Fibroblast of villous mesenchyme (primary cell): ENCODE data around the gene LRFN2. TPM values are rescaled to one million over a fixed set of nuclear protein-coding genes. Genes with fewer than 3 reads are reported as not detected.

Experiments
- DNase-seq: peaks from one replicate; pipeline ENCODE4 v3.0.0-alpha.2; 2010; ENCODE audit warnings: low read depth
- H3K4me3 ChIP-seq: 2 replicates; pipeline ENCODE4 v1.5.1; 2011; ENCODE audit warnings: low read depth, mild to moderate bottlenecking, low read length
- CTCF ChIP-seq: IDR thresholded peaks from 2 replicates; pipeline ENCODE4 v1.5.1; 2012; ENCODE audit warnings: low read depth, mild to moderate bottlenecking, low read length; ENCODE audit not compliant: insufficient read depth
- total RNA-seq: library from RNA; depleted of rRNA; stranded (reverse); fragments of >200 nt; gene quantifications from 2 replicates; pipeline ENCODE4 v1.2.3, GENCODE V29; 2012

LRFN2 gene
- total RNA-seq, 1 donor, result not detected

GRCh38 chr6:40542175-40542764 lies 44.9 kb downstream of the LRFN2 start:
- TF ChIP-seq CTCF, result no peak
- DNase-seq, result no peak

DNA sequence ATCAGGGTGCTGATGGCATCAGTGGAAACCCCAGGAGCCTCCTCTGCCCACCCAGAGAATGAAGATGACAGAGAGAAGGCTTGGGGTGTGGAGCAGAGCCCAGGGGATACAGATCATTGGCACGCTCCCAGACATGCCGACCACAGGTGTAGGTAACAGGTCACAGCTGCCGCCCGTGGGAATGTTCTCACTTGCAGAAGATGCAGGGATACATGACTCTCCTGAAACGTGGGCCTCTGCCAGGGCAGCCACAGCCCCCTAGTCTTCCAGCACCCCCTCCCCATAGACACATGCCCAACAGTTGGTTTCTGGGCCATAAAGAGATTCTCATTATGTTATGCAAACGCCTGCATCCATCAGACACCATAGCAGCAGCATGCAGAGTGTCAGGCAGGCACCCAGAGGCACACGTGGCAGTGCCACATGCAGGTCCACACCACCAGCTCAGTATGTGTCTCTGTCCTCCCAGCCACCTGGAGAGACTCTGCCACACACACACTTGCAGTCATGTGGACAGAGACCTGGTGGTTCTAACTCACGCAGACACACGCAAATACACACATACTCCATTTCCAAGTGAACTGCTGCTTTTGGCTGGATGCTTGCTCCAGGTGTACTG lies 45.5 kb downstream of the LRFN2 start:
- no peak overlapping the region for H3K4me3 ChIP-seq
- no peak for DNase-seq
- no peak for TF ChIP-seq CTCF

More at GRCh38 chr6:40542175-40542764, 44.9 kb downstream of the LRFN2 start:
- no peak overlapping the region for H3K4me3 ChIP-seq

DNA sequence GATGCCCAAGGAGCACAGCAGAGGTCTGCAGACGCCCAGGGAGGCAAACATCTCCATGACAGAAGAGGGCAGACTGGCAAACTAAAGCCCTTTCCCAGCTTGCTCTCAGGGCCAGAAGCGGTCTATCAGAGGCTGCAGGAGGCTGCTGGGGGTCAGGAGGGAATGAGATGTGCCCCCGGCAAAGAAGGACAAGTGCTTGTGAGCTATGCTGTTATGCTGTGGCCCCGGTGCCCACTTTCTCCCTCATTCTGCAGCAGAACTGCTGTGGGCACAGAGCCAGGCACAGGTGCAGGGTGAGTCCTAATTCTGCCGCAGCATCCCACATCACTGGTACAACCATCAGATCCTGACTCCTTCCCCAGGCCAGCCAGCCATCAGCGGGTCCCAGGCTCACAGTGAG lies 46.4 kb downstream of the LRFN2 start:
- TF ChIP-seq CTCF, result no peak
- no peak overlapping the region for H3K4me3 ChIP-seq
- DNase-seq, result no peak

DNA sequence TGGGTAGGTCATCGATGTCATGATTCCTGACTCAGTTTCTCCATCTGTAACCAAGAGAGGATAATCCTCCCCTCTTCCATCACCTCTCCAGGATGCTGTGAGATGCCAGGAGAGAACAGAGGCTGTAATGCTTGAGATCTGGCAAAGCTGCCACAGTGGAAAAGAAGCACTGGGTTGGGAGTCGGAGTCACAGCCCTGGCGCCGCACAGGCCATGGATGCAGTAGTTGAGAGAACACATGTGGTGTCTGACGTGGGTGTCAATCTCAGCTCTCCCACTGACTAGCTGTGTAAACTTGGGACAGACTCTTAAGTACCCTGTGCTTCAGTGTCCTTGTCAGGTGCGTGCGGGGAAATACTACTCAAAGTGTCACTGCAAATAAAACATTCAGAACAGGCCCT lies 47.3 kb downstream of the LRFN2 start:
- DNase-seq, result no peak
- no peak for TF ChIP-seq CTCF
- H3K4me3 ChIP-seq, result no peak overlapping the region

- no peak overlapping the region for H3K4me3 ChIP-seq
- no peak for DNase-seq
- no peak for TF ChIP-seq CTCF
Observed at GRCh38 chr6:40538556-40538955, 48.6 kb downstream of the LRFN2 start.

DNA sequence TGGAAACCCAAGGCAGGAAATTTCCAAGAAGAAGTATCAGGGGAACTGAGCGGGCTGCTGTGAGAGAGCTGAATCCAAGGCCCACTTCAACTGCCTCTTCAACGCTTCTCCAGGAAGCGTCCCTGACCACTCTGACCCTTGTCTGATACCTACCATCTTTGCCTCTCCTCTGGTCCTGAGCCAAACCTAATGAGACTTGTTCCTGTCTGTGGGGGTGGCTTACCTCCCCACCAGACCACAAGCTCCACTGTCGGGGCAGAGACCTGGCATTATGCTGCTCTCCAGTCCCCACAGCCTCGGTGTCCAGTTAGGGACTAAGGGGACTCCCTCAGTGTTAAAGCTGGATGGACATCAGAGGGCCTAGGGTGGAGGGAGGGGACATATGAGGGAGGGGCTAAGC lies 49.7 kb downstream of the LRFN2 start:
- no peak overlapping the region for H3K4me3 ChIP-seq
- no peak for DNase-seq
- TF ChIP-seq CTCF, result no peak

DNA sequence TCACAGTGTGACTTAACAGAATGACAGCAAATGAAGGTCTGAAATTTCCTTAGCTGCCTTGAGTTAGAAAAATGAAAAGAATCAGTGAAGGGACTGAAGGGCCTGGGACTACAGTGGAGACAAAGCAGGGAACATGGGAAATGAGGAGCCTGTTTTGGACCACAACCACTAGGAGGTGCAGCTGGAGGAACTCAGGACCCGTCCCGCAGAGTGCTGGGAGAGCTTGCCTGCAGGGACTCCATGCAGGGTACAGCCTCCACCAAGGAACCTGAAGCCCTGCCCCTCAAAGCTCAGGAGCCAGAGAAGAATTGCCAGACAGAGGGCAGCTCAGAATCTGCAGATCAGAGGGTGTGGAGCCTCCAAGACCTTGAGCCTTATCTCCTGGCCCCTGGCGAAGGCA lies 50.7 kb downstream of the LRFN2 start:
- DNase-seq, result no peak
- no peak for TF ChIP-seq CTCF
- H3K4me3 ChIP-seq, result no peak overlapping the region
